H1 (cell line): ENCODE measurements around the gene EPN2. TPM values are rescaled to one million over a fixed set of nuclear protein-coding genes. Genes with fewer than 3 reads are reported as not detected.

Experiments
- ASH2L ChIP-seq: fragments of 200-600, 300-600 bp; sonication (generic); IDR thresholded peaks from one replicate; pipeline ENCODE4 v1.7.1; 2017; ENCODE audit warnings: low read length
- ATF3 ChIP-seq: IDR thresholded peaks from 2 replicates; pipeline ENCODE4 v1.6.1; 2011; ENCODE audit warnings: low read depth, mild to moderate bottlenecking, low read length; ENCODE audit not compliant: insufficient read depth
- BRCA1 ChIP-seq: IDR thresholded peaks from 2 replicates; pipeline ENCODE4 v1.6.1; 2012; ENCODE audit warnings: low read depth, low read length, improper control_type of control experiment
- CHD7 ChIP-seq: fragments of 300-600 bp; sonication (generic); IDR thresholded peaks from 2 replicates; pipeline ENCODE4 v1.7.1; 2012; ENCODE audit warnings: low read length, moderate library complexity, mild to moderate bottlenecking, inconsistent platforms; ENCODE audit not compliant: insufficient replicate concordance
- CTBP2 ChIP-seq: IDR thresholded peaks from 2 replicates; pipeline ENCODE4 v1.7.0; 2011; ENCODE audit warnings: borderline replicate concordance, mild to moderate bottlenecking, moderate library complexity, mixed read lengths, low read length; ENCODE audit not compliant: insufficient read depth, insufficient read length
- JUN ChIP-seq: IDR thresholded peaks from 2 replicates; pipeline ENCODE4 v1.6.1; 2011; ENCODE audit warnings: low read depth, mild to moderate bottlenecking, improper control_type of control experiment, low read length
- MAX ChIP-seq: IDR thresholded peaks from 2 replicates; pipeline ENCODE4 v1.6.1; 2012; ENCODE audit warnings: inconsistent platforms
- NANOG ChIP-seq: IDR thresholded peaks from 2 replicates; pipeline ENCODE4 v1.6.1; 2011; ENCODE audit warnings: low read length, low read depth, mild to moderate bottlenecking, inconsistent platforms; ENCODE audit not compliant: insufficient read depth, poor library complexity, severe bottlenecking
- NRF1 ChIP-seq: IDR thresholded peaks from 2 replicates; pipeline ENCODE4 v1.6.1; 2011; ENCODE audit warnings: mild to moderate bottlenecking, low read depth, low read length, improper control_type of control experiment
- TAF7 ChIP-seq: optimal IDR thresholded peaks from 2 replicates; pipeline ENCODE3; 2011; ENCODE audit warnings: low read depth, mild to moderate bottlenecking, inconsistent platforms, low read length, moderate library complexity, borderline replicate concordance
- polyA plus RNA-seq, 7 experiments: library from polyadenylated mRNA; depleted of rRNA in 3 of 7; stranded (reverse) in 5 of 7; unstranded in 2 of 7; fragments of >200 nt in 5 of 7; fragments of 200-250 nt in 2 of 7; gene quantifications; 1 replicate in 5 of 7; 2 replicates in 1 of 7; 4 replicates in 1 of 7; pipeline versions ENCODE4 v1.2.1 to v1.2.3, GENCODE V29; 2011 to 2013; ENCODE audit warnings: missing spikeins in 2 of 7, mixed read lengths in 2 of 7
- total RNA-seq: library from RNA; stranded (reverse); fragmentation: NEBNext Ultra II Directional; extraction: Animal tissue kit (Norgen Biotek cat#: 25700); gene quantifications from 2 replicates; pipeline ENCODE4 v1.2.1, GENCODE V29; 2021

The EPN2 gene
- total and polyA plus RNA-seq, 2 of the 8 experiments (the other 6 are each of a cell fraction or from before 2014, with no cell fraction given), result 28.7 to 55.8 TPM

- no peak for TF ChIP-seq MAX
- no peak for TF ChIP-seq NANOG
- no peak for TF ChIP-seq JUN
- TF ChIP-seq CHD7, result no peak
- TF ChIP-seq ASH2L, result no peak
- no peak for TF ChIP-seq ATF3
- no peak for TF ChIP-seq CTBP2
- TF ChIP-seq BRCA1, result no peak
- TF ChIP-seq NRF1, result no peak
- no peak for TF ChIP-seq TAF7
These were observed 58.4 kb downstream of the EPN2 start (continued) for GRCh38 chr17:19295473-19296135.
